MCF 10A (cell line): ENCODE data around the gene SAMD4A. TPM values are rescaled to one million over a fixed set of nuclear protein-coding genes. Genes with fewer than 3 reads are reported as not detected.

ENCODE experiments used
- Bru-seq: library from RNA; stranded (reverse); fragments of 400-500 nt; gene quantifications from one replicate; lab custom pipeline; 2021; lab: Mats Ljungman, UMichigan
- BruChase-seq, 2 experiments: library from RNA; stranded (reverse); fragments of 400-500 nt; gene quantifications; one replicate each; lab custom pipeline; 2021; lab: Mats Ljungman, UMichigan
- BruUV-seq: library from RNA; stranded (reverse); fragments of 400-500 nt; replicated peaks from 2 replicates; lab custom pipeline; 2021; lab: Mats Ljungman, UMichigan
- CTCF ChIA-PET: fragments of 300-600 bp; sonication (Branson Sonifier 250); formaldehyde crosslinking; extraction: SDS; loops from one replicate; lab custom pipeline; 2021; ENCODE audit warnings: antibody characterized with exemption, inconsistent platforms; lab: Yijun Ruan, JAX
- POLR2A ChIA-PET: fragments of 300-600, 350-650 bp; sonication (Branson Sonifier 250); formaldehyde crosslinking; extraction: SDS; loops from one replicate; lab custom pipeline; 2020; ENCODE audit warnings: antibody characterized with exemption, inconsistent platforms; lab: Yijun Ruan, JAX
- DNase-seq: peaks from one replicate; pipeline ENCODE4 v3.0.0-alpha.2; 2018; ENCODE audit not compliant: unreplicated experiment
- H3K27ac Mint-ChIP-seq: one replicate; pipeline ENCODE4 v1.8.0; 2022; ENCODE audit warnings: mild to moderate bottlenecking, low read depth, mixed read lengths; ENCODE audit not compliant: unreplicated experiment
- H3K27me3 Mint-ChIP-seq: one replicate; pipeline ENCODE4 v1.8.0; 2022; ENCODE audit warnings: mixed read lengths; ENCODE audit not compliant: insufficient read depth, unreplicated experiment
- H3K36me3 Mint-ChIP-seq: one replicate; pipeline ENCODE4 v1.8.0; 2022; ENCODE audit warnings: mild to moderate bottlenecking, moderate library complexity, mixed read lengths; ENCODE audit not compliant: insufficient read depth, unreplicated experiment
- H3K4me1 Mint-ChIP-seq: one replicate; pipeline ENCODE4 v1.8.0; 2022; ENCODE audit warnings: mixed read lengths; ENCODE audit not compliant: insufficient read depth, unreplicated experiment
- H3K4me3 Mint-ChIP-seq: one replicate; pipeline ENCODE4 v1.8.0; 2022; ENCODE audit warnings: mild to moderate bottlenecking, moderate library complexity, mixed read lengths; ENCODE audit not compliant: unreplicated experiment
- H3K9me3 Mint-ChIP-seq: one replicate; pipeline ENCODE4 v1.8.0; 2022; ENCODE audit warnings: mixed read lengths; ENCODE audit not compliant: unreplicated experiment
- intact Hi-C: fragments of 100-400 bp; cut with micrococcal nuclease; formaldehyde crosslinking; loops from 2 replicates; pipeline ENCODE4 v1.14.1; 2022
- long read RNA-seq: library from polyadenylated mRNA; stranded (forward); transcript quantifications from one replicate; pipeline ENCODE4 v2.0.0, GENCODE V29; 2022
- total RNA-seq: library from RNA; stranded (reverse); gene quantifications from 2 replicates; pipeline ENCODE4 v1.2.3, GENCODE V29; 2022
- TF ChIP-seq, protein P1 (sequence below): fragments of 200-600 bp; IDR thresholded peaks from one replicate; pipeline ENCODE4 v1.8.0; 2022; ENCODE audit warnings: antibody characterized with exemption, mild to moderate bottlenecking; ENCODE audit not compliant: unreplicated experiment

Gene SAMD4A, protein sequence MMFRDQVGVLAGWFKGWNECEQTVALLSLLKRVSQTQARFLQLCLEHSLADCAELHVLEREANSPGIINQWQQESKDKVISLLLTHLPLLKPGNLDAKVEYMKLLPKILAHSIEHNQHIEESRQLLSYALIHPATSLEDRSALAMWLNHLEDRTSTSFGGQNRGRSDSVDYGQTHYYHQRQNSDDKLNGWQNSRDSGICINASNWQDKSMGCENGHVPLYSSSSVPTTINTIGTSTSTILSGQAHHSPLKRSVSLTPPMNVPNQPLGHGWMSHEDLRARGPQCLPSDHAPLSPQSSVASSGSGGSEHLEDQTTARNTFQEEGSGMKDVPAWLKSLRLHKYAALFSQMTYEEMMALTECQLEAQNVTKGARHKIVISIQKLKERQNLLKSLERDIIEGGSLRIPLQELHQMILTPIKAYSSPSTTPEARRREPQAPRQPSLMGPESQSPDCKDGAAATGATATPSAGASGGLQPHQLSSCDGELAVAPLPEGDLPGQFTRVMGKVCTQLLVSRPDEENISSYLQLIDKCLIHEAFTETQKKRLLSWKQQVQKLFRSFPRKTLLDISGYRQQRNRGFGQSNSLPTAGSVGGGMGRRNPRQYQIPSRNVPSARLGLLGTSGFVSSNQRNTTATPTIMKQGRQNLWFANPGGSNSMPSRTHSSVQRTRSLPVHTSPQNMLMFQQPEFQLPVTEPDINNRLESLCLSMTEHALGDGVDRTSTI
- total RNA-seq, result 60.6 and 63.5 TPM in 2 replicates
- Bru-seq, nascent RNA, result percentile 94 among the genes with signal in this experiment
- BruChase-seq, experiment 1, labeled RNA remaining after a 6-hour chase, result percentile 88 among the genes with signal in this experiment
- BruChase-seq, experiment 2, labeled RNA remaining after a 2-hour chase, result percentile 89 among the genes with signal in this experiment
- long read RNA-seq, full-length matches to known transcripts, result 1 of 38 reads
- long read RNA-seq, partial matches to known transcripts, result 2 of 38 reads
- long read RNA-seq, other reads (novel, unspliced or antisense), result 35 of 38 reads

DNA sequence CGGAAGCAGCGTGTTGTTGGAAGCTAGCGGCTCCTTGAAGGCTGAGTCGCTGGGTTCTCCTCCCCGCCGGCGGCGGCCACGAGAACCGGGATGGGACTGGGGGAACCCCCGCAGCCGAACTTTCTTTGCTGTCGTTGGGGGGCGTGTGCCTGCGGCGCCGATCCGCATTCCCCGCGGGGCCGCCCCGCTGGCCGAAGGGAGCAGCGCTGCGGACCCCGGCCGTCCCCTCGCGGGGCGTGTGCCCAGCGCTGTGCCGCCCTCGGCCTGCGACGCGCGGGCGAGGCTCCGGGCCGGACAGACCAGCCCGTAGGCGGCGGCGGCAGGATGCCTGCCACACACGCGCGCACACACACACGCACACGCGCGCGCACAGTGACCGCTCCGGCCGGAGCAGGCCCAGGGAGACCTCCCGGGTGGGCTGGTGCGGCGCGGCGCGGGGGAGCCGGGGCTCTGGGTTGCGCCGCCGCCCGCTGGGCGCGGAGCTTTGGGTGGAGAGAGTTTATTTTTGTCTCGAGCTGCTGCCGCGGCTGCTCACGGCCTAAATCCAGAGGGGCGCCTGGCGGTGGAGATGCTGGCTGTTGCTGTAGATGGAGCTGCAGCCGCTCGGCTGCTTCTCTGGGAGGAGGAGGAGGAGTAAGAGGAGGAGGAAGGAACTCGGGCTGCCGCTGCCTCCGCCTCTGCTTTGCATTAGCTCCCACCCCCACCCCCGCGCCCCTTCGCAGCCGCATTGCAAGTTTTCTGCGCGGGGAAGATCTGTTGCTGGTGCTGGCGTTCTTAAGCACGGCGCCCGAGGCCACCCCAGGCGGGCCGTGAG, at the start of gene SAMD4A:
Gene SAMD4A (plus strand): TSS at position 719 of the 814 bp plus-strand sequence. CDS start 789 bp downstream, outside the sequence.
- intact Hi-C loops, result loop anchor here (1.0 to 10.0 kb wide), 3 partner anchors 86 to 598 kb away; no protein-coding TSS in a partner anchor
- ChIA-PET CTCF (interaction anchor here (0.6 to 8.6 kb wide), 25 partner anchors 31 to 595 kb away, joined by 3 to 113 read pairs (median 4); partner anchors contain the start of gene GMFB), POLR2A (interaction anchor here (0.6 to 6.3 kb wide), 33 partner anchors 24 to 511 kb away, joined by 3 to 95 read pairs (median 5); partner anchors contain the start of gene CGRRF1)
- BruUV-seq, result TSS peak; percentile 17
- peak within 1 kb of the TSS; percentile 83 for H3K27ac Mint-ChIP-seq
- no peaks in the 10 kb centered on the region for H3K36me3 Mint-ChIP-seq
- H3K4me3 Mint-ChIP-seq, result peak within 1 kb of the TSS; percentile 87
- no peaks in the 10 kb centered on the region for H3K9me3 Mint-ChIP-seq
- no peaks in the 10 kb centered on the region for H3K27me3 Mint-ChIP-seq
- TF ChIP-seq, protein P1, sequence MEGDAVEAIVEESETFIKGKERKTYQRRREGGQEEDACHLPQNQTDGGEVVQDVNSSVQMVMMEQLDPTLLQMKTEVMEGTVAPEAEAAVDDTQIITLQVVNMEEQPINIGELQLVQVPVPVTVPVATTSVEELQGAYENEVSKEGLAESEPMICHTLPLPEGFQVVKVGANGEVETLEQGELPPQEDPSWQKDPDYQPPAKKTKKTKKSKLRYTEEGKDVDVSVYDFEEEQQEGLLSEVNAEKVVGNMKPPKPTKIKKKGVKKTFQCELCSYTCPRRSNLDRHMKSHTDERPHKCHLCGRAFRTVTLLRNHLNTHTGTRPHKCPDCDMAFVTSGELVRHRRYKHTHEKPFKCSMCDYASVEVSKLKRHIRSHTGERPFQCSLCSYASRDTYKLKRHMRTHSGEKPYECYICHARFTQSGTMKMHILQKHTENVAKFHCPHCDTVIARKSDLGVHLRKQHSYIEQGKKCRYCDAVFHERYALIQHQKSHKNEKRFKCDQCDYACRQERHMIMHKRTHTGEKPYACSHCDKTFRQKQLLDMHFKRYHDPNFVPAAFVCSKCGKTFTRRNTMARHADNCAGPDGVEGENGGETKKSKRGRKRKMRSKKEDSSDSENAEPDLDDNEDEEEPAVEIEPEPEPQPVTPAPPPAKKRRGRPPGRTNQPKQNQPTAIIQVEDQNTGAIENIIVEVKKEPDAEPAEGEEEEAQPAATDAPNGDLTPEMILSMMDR, result peak; percentile 35
- DNase-seq, result peak; percentile 86
- H3K4me1 Mint-ChIP-seq, result peaks cover 14% of the 10 kb centered on the region

DNA sequence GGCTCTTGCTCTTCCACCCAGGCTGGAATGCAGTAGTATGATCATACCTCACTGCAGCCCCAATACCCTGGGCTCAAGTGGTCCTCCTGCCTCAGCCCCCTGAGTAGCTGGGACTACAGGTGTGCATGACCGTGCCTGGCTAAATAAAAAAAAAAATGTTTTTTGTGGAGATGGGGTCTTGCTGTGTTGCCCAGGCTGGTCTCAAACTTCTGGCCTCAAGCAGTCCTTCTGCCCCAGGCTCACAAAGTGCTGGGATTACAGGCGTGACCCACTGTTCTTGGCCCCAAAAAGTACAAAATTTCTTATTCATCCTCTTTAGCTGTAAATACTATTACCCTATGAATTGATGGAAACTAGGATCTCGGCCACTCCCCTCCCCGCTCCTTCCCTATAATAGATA, 42.5 kb upstream of the SAMD4A start:
- intact Hi-C loops, result no loop called here
- ChIA-PET POLR2A (interaction anchor here (0.6 kb wide), 1 partner anchor 239 kb away, joined by 4 read pairs; no protein-coding TSS in a partner anchor), CTCF (interaction anchor here (0.6 to 0.7 kb wide), 3 partner anchors 77 to 1322 kb away, joined by 3 to 5 read pairs (median 5); no protein-coding TSS in a partner anchor)
- Mint-ChIP-seq H3K4me1 (no peaks in the 10 kb centered on the region), H3K27me3 (no peaks in the 10 kb centered on the region), H3K9me3 (no peaks in the 10 kb centered on the region), H3K36me3 (peaks cover 50% of the 10 kb centered on the region), H3K27ac (no peak overlapping the region), H3K4me3 (no peak overlapping the region)
- BruUV-seq, result no TSS peak
- no peak for DNase-seq
- TF ChIP-seq, protein P1, result no peak

DNA sequence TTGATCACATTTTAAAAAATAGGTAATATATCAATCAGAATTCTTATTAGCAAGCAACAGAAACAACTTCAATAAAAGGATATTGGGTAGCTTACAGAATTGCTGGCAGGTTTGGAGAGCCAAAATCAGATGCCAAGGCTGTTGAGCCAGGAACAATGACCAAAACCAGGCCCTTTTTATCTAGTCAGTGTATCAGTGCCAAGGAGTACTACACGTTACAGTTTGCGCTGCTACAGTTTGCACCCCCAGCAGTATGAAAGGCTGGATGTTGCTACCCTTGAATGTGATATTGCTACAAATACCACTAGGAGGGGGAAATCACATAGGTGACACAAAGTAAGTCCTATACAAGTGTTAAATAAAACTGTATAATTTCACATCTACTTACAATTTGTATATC, 38.0 kb upstream of the SAMD4A start:
- BruUV-seq, result no TSS peak
- no peak overlapping the region for H3K27ac Mint-ChIP-seq
- intact Hi-C loops, result no loop called here
- TF ChIP-seq, protein P1, result no peak
- H3K27me3 Mint-ChIP-seq, result no peaks in the 10 kb centered on the region
- no peaks in the 10 kb centered on the region for H3K4me1 Mint-ChIP-seq
- no peak for DNase-seq
- POLR2A ChIA-PET, result interaction anchor here (0.6 to 0.9 kb wide), 3 partner anchors 16 to 1851 kb away, joined by 3 to 8 read pairs (median 4); no protein-coding TSS in a partner anchor
- H3K9me3 Mint-ChIP-seq, result no peaks in the 10 kb centered on the region
- peaks cover 41% of the 10 kb centered on the region for H3K36me3 Mint-ChIP-seq
- H3K4me3 Mint-ChIP-seq, result no peak overlapping the region
- CTCF ChIA-PET, result interaction anchor here (0.6 to 1.4 kb wide), 5 partner anchors 10 to 1610 kb away, joined by 3 to 5 read pairs (median 3); no protein-coding TSS in a partner anchor
